GM12878 (cell line): Measurements from ENCODE around the gene RARG. TPM values are rescaled to one million over a fixed set of nuclear protein-coding genes. Genes with fewer than 3 reads are reported as not detected.

ENCODE experiments used
- ATAC-seq: fragments of 200-7000 bp; cut with Tn5 transposase; 3 replicates; pipeline ENCODE4 v1.9.1; 2020; ENCODE audit warnings: mild to moderate bottlenecking, moderate library complexity
- BruUV-seq: library from RNA; stranded (reverse); fragments of 400-500 nt; replicated peaks from 2 replicates; lab custom pipeline; 2021; lab: Mats Ljungman, UMichigan
- CTCF ChIA-PET: fragments of 300-600 bp; sonication (Branson Sonifier 250); formaldehyde crosslinking; extraction: SDS; loops from one replicate; lab custom pipeline; 2021; ENCODE audit warnings: inconsistent platforms; lab: Yijun Ruan, JAX
- POLR2A ChIA-PET: fragments of 350-600 bp; formaldehyde crosslinking; extraction: SDS; loops from one replicate; lab custom pipeline; 2021; ENCODE audit warnings: inconsistent platforms; lab: Charles Lee
- RAD21 ChIA-PET: fragments of 300-600 bp; sonication (Branson Sonifier 250); formaldehyde crosslinking; loops from one replicate; lab custom pipeline; 2023; ENCODE audit warnings: antibody characterized with exemption; ENCODE audit not compliant: unreplicated experiment; lab: Charles Lee
- SMC1A ChIA-PET: fragments of 300-600 bp; sonication (Branson Sonifier 250); formaldehyde crosslinking; loops from one replicate; lab custom pipeline; 2023; ENCODE audit not compliant: unreplicated experiment, uncharacterized antibody; lab: Charles Lee
- DNase-seq: peaks from one replicate; pipeline ENCODE4 v3.0.0-alpha.2; 2011; ENCODE audit warnings: low read depth, low spot score
- FAIRE-seq: peaks from 3 replicates; lab custom pipeline; 2011; peaks lifted over from hg19 to GRCh38; lab: Jason Lieb, UNC
- H2AFZ ChIP-seq: 2 replicates; pipeline ENCODE4 v1.6.0; 2011; ENCODE audit warnings: low read depth, low read length, control low read depth; ENCODE audit not compliant: control insufficient read depth
- H3K27ac ChIP-seq: 2 replicates; pipeline ENCODE4 v1.5.1; 2011; ENCODE audit warnings: control low read depth; ENCODE audit not compliant: control insufficient read depth, insufficient read depth
- H3K27me3 ChIP-seq, 2 experiments: replicated peaks in 1 of 2; 2 replicates each; pipeline versions ENCODE4 v1.6.0 to v1.6.1; 2011; ENCODE audit warnings: low read length in 1 of 2; ENCODE audit not compliant: control insufficient read depth in 2 of 2, insufficient read depth in 2 of 2
- H3K36me3 ChIP-seq, 2 experiments: 2 replicates each; pipeline ENCODE4 v1.5.1; 2011; ENCODE audit warnings: low read length in 1 of 2; ENCODE audit not compliant: control insufficient read depth in 2 of 2, insufficient read depth in 2 of 2
- H3K4me1 ChIP-seq: 2 replicates; pipeline ENCODE4 v1.6.1; 2011; ENCODE audit warnings: mild to moderate bottlenecking, low read length, moderate library complexity, mixed read lengths; ENCODE audit not compliant: control insufficient read depth, insufficient read depth
- H3K4me2 ChIP-seq: 2 replicates; pipeline ENCODE4 v1.6.0; 2011; ENCODE audit warnings: control low read depth; ENCODE audit not compliant: control insufficient read depth, insufficient read depth
- H3K4me3 ChIP-seq: fragments of 200-600 bp; sonication (generic); 2 replicates; pipeline ENCODE4 v1.5.1; 2016
- H3K79me2 ChIP-seq: 2 replicates; pipeline ENCODE4 v1.6.0; 2011; ENCODE audit warnings: low read length; ENCODE audit not compliant: control insufficient read depth, insufficient read depth
- H3K9ac ChIP-seq: 2 replicates; pipeline ENCODE4 v1.8.0; 2011; ENCODE audit warnings: low read length, control low read depth, mixed read lengths; ENCODE audit not compliant: control insufficient read depth, insufficient read depth
- H3K9me3 ChIP-seq: replicated peaks from 3 replicates; pipeline ENCODE4 v1.5.1; 2011; ENCODE audit warnings: mild to moderate bottlenecking, low read length; ENCODE audit not compliant: control insufficient read depth, insufficient read depth
- H4K20me1 ChIP-seq: 2 replicates; pipeline ENCODE4 v1.6.0; 2011; ENCODE audit not compliant: control insufficient read depth, insufficient read depth
- EP300 ChIP-seq, 2 experiments: fragments of 150-350 bp in 1 of 2; IDR thresholded peaks; 2 replicates each; pipeline ENCODE4 v1.6.1; 2011 to 2012; ENCODE audit warnings: low read depth in 2 of 2, low read length in 2 of 2, borderline replicate concordance in 1 of 2, improper control_type of control experiment in 1 of 2, inconsistent platforms in 1 of 2; ENCODE audit not compliant: control insufficient read depth in 1 of 2
- HDAC6 ChIP-seq: fragments of 200-600 bp; sonication (generic); IDR thresholded peaks from one replicate; pipeline ENCODE4 v1.8.0; 2017; ENCODE audit warnings: antibody characterized with exemption; ENCODE audit not compliant: unreplicated experiment
- MXI1 ChIP-seq: fragments of 150-350 bp; IDR thresholded peaks from 2 replicates; pipeline ENCODE4 v1.6.1; 2011; ENCODE audit warnings: low read depth, mild to moderate bottlenecking, inconsistent platforms, low read length, improper control_type of control experiment
- NR2C2 ChIP-seq: IDR thresholded peaks from 2 replicates; pipeline ENCODE4 v1.6.1; 2011; ENCODE audit warnings: borderline replicate concordance, low read depth; ENCODE audit not compliant: control insufficient read depth, insufficient read length
- POLR2AphosphoS2 ChIP-seq: IDR thresholded peaks from 2 replicates; pipeline ENCODE4 v1.6.1; 2011; ENCODE audit warnings: low read depth, mild to moderate bottlenecking, low read length, improper control_type of control experiment, moderate library complexity
- RFX5 ChIP-seq: IDR thresholded peaks from 2 replicates; pipeline ENCODE4 v1.6.1; 2011; ENCODE audit warnings: low read depth, low read length, improper control_type of control experiment
- SIX5 ChIP-seq: IDR thresholded peaks from 2 replicates; pipeline ENCODE4 v1.6.1; 2011; ENCODE audit warnings: mild to moderate bottlenecking, low read depth, low read length, moderate library complexity; ENCODE audit not compliant: severe bottlenecking
- SP1 ChIP-seq: IDR thresholded peaks from one replicate; pipeline ENCODE4 v1.6.1; 2011; ENCODE audit warnings: low read depth, low read length
- ZBTB40 ChIP-seq: fragments of 450-650 bp; IDR thresholded peaks from 2 replicates; pipeline ENCODE4 v1.6.1; 2016; ENCODE audit warnings: mild to moderate bottlenecking, moderate library complexity, borderline replicate concordance
- ZNF384 ChIP-seq: IDR thresholded peaks from 2 replicates; pipeline ENCODE4 v1.6.1; 2012; ENCODE audit warnings: low read depth, mild to moderate bottlenecking, low read length, improper control_type of control experiment, borderline replicate concordance
- ZNF622 ChIP-seq: fragments of 450-650 bp; IDR thresholded peaks from 2 replicates; pipeline ENCODE4 v1.6.1; 2017; ENCODE audit warnings: mild to moderate bottlenecking, inconsistent platforms
- WGBS: methylation state at CpG from one replicate; pipeline ENCODE4 v1.1.6; 2016; ENCODE audit warnings: low lambda C conversion rate; ENCODE audit not compliant: insufficient replicate concordance, insufficient coverage; ENCODE audit errors: missing lambda C conversion rate; 5-methylcytosine and 5-hydroxymethylcytosine counted together
- in situ Hi-C: fragments of 300-500 bp; cut with MboI; formaldehyde crosslinking; loops from 9 replicates; pipeline ENCODE4 v1.14.3; 2018; ENCODE audit warnings: mixed read lengths
- intact Hi-C: fragments of 100-400 bp; cut with micrococcal nuclease; formaldehyde crosslinking; loops from one replicate; pipeline ENCODE4 v1.14.2; 2022; ENCODE audit not compliant: unreplicated experiment
- polyA plus RNA-seq, 11 experiments: library from polyadenylated mRNA; depleted of rRNA in 4 of 11; unstranded in 6 of 11; stranded (reverse) in 5 of 11; fragments of >200 nt; fragmentation: Nextera tagmentation in 4 of 11; fragmentation: Illumina TruSeq in 1 of 11; extraction: Ambion mirVana in 4 of 11; extraction: Trizol in 1 of 11; gene quantifications; 1 replicate in 1 of 11; 2 replicates in 10 of 11; pipeline versions ENCODE4 v1.2.1 to v1.2.3, GENCODE V29; 2011 to 2016; ENCODE audit warnings: inconsistent platforms in 2 of 11, missing spikeins in 2 of 11, low read depth in 1 of 11
- total RNA-seq, 4 experiments: library from RNA; depleted of rRNA in 3 of 4; stranded (reverse); fragments of >200 nt in 3 of 4; fragmentation: Illumina TruSeq in 1 of 4; extraction: Trizol in 1 of 4; gene quantifications; 2 replicates each; pipeline versions ENCODE4 v1.2.1 to v1.2.3, GENCODE V29; 2013 to 2021
- TF ChIP-seq, protein P1 (sequence below): IDR thresholded peaks from 2 replicates; pipeline ENCODE4 v1.6.1; 2012; ENCODE audit warnings: low read depth, low read length, improper control_type of control experiment
- TF ChIP-seq, protein P2 (sequence below): fragments of 450-650 bp; IDR thresholded peaks from 2 replicates; pipeline ENCODE4 v1.6.1; 2017; ENCODE audit warnings: antibody characterized with exemption, mild to moderate bottlenecking, moderate library complexity

Gene RARG
- total and polyA plus RNA-seq, 10 of the 15 experiments (the other 5 are each of a cell fraction or from before 2014, with no cell fraction given), result 0.27 to 8.1 (median 4.1) TPM

- TF ChIP-seq MXI1, result no peak
Measured at GRCh38 chr12:53235742-53236442, 3.9 kb upstream of the RARG start (continued).

DNA sequence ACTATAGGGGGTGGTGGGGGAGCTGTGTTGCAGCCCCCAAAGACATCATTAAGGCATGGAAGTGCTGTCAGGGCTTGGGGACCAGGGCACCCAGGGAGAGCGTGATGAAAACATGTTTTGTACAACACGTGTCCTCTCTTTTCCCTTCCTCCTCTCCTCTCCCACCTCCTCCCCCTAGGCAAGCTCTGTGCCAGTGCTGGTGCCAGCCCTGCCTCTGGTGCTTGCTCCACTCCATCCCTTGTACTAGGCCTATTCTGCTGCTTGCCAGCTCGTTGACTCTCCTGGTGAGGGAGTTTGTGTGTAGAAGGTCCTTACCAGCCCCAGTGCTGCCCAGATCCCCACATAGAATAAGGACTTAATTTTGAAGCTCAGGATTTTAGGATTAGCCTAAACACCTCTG, 3.2 kb upstream of the RARG start:
- Histone ChIP-seq H3K4me1 (peaks cover 22% of the 10 kb centered on the region), H3K36me3 (no peaks in the 10 kb centered on the region), H3K9ac (no peak overlapping the region), H3K4me2 (no peak overlapping the region), H4K20me1 (no peaks in the 10 kb centered on the region), H3K4me3 (no peak overlapping the region), H3K9me3 (no peaks in the 10 kb centered on the region), H3K27ac (no peak overlapping the region), H3K79me2 (no peaks in the 10 kb centered on the region), H2AFZ (no peak overlapping the region), H3K27me3 (peaks cover 0 to 8% of the 10 kb centered on the region in 2 experiments; a peak in 2 of 4 replicates)
- ChIA-PET CTCF (interaction anchor here (0.5 to 1.1 kb wide), 2 partner anchors 75 to 508 kb away, joined by 3 read pairs; no protein-coding TSS in a partner anchor), SMC1A (interaction anchor here (0.6 to 3.2 kb wide), 2 partner anchors 15 to 59 kb away, joined by 3 to 8 read pairs; no protein-coding TSS in a partner anchor), POLR2A (interaction anchor here (0.6 kb wide), 2 partner anchors 34 to 381 kb away, joined by 3 to 5 read pairs; partner anchors contain the start of gene ESPL1), RAD21 (interaction anchor here (1.5 kb wide), 1 partner anchor 8 kb away, joined by 4 read pairs; no protein-coding TSS in a partner anchor)
- FAIRE-seq (no peak), ATAC-seq (no peak), DNase-seq (no peak)
- no TSS peak for BruUV-seq
- whole genome bisulfite sequencing, result 71% methylated on average over 3 of the region's 3 CpGs
- intact Hi-C loops (no loop called here), in situ Hi-C loops (no loop called here)
- TF ChIP-seq ZNF622 (no peak), HDAC6 (no peak), ZBTB40 (no peak), EP300 (IDR thresholded peaks at IDR 0.05; ENCODE audit: borderline replicate concordance in 1 of 2, control insufficient read depth in 1 of 2, low read depth in 2 of 2, low read length in 2 of 2) (no peak), SP1 (no peak), POLR2AphosphoS2 (no peak), NR2C2 (no peak), SIX5 (no peak), RFX5 (no peak), ZNF384 (no peak)
- TF ChIP-seq, protein P1, sequence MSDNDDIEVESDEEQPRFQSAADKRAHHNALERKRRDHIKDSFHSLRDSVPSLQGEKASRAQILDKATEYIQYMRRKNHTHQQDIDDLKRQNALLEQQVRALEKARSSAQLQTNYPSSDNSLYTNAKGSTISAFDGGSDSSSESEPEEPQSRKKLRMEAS, result no peak
- TF ChIP-seq, protein P2, sequence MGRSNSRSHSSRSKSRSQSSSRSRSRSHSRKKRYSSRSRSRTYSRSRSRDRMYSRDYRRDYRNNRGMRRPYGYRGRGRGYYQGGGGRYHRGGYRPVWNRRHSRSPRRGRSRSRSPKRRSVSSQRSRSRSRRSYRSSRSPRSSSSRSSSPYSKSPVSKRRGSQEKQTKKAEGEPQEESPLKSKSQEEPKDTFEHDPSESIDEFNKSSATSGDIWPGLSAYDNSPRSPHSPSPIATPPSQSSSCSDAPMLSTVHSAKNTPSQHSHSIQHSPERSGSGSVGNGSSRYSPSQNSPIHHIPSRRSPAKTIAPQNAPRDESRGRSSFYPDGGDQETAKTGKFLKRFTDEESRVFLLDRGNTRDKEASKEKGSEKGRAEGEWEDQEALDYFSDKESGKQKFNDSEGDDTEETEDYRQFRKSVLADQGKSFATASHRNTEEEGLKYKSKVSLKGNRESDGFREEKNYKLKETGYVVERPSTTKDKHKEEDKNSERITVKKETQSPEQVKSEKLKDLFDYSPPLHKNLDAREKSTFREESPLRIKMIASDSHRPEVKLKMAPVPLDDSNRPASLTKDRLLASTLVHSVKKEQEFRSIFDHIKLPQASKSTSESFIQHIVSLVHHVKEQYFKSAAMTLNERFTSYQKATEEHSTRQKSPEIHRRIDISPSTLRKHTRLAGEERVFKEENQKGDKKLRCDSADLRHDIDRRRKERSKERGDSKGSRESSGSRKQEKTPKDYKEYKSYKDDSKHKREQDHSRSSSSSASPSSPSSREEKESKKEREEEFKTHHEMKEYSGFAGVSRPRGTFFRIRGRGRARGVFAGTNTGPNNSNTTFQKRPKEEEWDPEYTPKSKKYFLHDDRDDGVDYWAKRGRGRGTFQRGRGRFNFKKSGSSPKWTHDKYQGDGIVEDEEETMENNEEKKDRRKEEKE, result no peak
